GDM1 (cell line): Measurements from ENCODE around the gene GPRC5C.
"Not testable (repeated sequence)": the region's sequence is repeated elsewhere in the genome, so short reads cannot be mapped to it uniquely, and the experiment has no call there.

Source experiments
- DNase-seq: peaks from one replicate; lab custom pipeline; 2025; lab: John Stamatoyannopoulos, UW

GPRC5C gene

DNA sequence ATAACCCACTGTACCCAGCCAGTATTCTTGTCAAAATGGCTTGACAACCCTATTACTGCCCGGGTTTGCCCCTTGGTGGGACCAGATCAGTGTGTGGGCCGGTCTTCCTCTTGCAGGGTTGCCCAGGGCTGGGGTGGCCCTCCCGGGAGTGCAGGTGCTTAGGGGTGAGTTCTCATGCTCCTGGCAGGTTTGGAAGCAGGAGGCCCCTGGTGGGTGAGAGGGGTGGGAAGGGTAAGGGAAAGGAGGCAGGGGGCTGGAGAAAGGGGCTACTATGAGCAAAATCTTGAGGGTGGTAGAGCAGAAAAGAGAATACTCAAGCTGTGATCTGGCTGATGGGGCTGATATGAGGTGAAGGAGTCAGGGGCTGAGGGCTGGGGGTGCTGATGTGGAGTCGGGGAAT, 41.0 kb downstream of the GPRC5C start:
- no peak for DNase-seq

DNA sequence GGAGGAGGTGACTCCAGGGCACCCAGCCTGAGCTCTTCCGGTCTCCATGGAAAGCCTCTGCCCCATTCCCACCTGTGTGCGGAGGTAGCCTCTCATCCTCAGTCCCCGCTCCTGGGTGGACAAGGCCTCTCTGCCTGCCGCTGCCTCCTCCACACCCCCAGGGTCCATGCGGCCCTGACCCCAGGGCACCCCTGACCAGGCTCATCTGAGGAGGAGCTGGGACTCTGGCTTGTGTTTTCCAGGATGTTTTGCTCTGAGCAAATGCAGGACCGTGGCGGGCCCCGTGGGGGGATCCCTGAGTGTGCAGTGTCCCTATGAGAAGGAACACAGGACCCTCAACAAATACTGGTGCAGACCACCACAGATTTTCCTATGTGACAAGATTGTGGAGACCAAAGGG, 41.4 kb downstream of the GPRC5C start:
- DNase-seq = no peak

DNA sequence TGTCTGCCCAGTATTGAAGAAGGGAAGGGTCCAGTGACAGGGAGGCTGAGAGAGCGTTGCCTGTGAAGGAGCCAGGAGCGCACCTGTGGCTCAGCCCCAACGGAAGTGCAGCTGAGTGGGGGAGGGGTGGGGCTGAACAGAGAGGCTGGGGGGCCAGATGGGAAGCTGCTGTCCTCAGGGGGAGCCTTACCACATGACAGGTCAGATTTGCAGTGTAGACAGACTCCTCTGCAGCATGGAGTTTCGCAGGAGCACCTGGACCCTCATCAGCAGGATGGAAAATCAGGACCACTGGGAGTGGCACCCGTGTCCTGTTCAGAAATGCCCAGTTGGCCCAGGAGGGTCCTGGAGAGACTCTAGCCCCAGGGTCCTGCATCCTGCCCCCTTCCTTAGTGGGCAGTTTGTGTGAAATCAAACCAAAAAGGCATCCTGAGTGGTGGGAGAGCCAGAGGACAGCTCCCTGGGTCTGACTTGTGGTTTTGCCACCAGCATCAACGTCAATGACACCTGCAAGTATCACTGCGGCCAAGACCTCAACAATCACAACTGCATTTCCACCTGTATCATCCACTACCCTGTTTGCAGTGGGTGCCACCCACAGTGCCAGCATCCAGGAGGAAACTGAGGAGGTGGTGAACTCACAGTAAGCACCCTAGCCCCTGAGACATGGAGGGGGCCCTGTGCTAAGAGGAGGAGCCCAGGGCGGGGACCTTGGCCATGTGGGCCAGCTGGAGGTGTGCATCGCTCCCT, 42.3 kb downstream of the GPRC5C start:
- DNase-seq = no peak

DNA sequence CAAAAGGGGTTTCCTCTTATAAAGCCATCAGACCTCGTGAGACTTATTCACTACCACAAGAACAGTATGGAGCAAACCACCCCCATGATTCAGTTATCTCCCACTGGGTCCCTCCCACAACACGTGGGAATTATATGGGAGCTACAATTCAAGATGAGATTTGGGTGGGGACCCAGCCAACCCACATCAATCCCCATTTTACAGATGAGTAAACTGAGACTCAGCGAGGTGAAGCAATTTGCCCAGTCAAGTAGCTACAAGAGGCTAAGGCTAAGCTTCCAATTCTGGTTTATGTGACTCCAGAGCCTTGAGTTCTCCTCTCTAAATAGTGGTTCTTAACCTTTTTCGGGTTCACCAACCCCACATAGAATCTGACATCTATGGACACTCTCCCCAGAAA, 43.3 kb downstream of the GPRC5C start:
- no peak for DNase-seq

DNA sequence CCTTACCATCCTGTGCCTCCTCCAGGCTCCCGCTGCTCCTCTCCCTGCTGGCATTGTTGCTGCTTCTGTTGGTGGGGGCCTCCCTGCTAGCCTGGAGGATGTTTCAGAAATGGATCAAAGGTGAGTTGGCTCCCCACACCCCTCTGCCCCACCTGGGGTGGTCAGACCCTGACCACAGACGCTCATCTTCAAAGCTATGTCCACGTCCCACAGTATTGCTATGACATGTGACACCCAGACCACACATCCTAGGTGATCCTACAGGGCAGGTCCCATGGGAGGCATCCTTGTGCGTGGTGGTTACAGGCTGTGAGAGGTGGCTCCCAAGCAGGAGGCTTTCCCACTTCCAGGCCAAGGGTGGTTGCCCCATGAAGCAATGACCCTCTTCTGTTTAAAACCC, 45.5 kb downstream of the GPRC5C start:
- no peak for DNase-seq

DNA sequence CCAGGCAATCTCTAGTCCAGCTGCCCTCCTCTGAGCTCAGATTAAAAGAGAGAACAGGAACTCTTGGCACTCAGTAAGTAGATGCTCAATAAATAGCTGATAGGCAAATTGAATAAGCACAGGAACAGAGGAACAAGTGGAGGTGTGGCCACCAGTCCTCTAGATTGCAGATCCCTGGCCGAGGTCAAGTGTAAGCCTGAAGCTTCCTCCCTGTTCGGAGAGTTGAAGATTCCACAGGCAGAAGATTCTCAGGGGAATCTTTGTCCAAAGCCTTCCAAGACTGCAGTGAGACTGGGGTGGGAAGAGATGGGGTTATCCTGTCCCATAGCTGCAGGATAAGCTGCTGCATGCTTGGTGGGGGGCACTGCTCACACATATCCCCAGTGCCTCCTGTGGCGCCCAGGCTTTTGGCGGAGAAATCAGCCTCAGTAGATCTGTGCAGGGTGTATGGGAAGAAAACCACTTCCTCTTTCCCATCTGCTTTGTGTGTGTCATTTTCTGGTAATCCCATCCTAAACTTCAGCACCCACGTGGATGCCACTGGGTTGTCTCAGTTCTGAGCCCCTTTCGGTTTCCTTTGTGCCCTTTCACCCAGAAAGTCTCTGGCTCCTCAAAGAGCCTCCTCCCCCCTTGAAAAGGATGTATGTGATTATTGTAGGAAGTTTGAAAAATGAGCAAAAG, 46.7 kb downstream of the GPRC5C start:
- no peak for DNase-seq

DNA sequence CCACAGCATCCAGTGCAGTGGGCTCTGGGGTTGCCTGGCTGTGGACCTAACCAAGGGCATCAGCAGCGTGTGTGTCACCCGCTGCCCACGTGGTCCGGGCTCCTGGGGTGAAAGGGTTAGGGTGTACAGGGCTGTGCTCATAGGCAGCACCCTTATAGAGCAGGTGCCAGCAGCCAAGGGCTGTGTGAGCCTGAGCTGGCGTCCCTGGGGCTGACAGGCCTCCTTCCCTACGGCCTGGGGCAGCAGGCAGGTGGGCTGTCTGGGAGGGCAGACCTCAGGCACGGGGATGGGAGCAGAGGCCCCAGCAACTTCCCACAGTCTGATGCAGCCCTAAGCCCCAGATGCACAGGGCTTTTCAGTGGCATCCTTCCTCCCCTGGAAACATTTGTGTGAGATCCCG, 48.4 kb downstream of the GPRC5C start:
- no peak for DNase-seq

DNA sequence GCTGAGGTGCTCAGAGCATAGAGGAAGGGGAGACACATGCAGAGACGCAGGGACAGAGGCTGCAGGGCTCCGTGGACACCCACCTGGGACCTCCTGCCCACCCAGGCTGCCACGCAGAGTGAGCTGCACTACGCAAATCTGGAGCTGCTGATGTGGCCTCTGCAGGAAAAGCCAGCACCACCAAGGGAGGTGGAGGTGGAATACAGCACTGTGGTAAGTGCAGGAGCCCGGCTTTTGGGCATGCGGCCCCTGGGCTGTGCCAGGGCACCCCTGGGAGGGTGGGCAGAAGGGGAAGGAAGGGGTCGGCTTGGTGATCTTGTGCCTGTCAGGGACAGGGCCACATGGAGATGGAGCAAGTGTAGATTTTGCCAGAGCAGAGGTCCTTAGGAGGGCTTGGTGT, 49.7 kb downstream of the GPRC5C start:
- DNase-seq = no peak

DNA sequence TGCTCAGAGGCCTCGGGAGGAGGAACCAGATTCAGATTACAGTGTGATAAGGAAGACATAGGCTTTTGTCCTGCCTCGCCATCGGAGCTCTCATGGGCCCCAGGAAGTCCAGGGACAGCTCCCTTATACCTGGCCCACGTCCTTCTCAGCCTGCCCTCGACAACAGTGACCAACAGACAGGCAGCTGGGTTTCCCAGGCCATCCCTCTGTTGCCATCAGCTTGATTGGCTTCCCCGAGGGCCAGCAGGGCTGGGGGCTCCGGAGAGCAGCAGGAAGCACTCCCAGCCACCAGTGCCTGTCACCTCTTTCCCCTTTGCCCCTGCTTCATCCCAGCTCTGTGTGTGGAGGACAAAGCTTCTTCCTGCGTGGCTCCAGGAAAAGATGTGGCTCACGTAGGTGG, 52.2 kb downstream of the GPRC5C start:
- no peak for DNase-seq

DNA sequence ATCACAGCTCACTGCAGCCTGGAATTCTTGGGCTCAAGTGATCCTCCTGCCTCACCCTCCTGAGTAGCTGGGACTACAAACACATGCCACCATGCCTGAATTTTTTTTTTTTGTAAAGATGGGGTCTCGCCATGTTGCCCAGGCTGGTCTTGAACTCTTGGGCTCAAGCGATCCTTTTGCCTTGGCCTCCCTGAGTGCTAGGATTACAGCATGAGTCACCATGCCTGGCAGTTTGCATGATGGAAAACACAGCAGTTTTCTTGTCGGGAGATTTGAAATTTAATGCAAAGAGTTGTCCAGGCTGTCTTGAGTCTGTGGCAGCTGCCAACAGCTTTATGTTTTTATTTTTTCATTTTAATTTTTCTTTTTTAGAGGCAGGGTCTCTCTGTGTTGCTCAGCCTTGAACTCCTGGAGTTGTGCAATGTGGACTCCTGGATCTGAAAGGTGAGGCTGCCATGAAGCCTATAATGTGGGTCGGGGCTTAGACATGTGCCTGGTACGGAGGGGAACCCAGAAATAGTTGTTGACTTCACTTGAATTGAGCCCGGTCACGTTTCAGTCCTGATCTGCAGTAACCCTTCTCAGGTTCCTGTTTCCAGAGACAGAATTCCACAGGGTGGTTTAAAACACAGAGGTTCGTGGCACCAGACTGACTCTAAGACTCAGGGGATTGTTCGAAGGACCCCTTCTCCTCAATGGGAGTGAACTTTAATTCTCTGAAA, 53.3 kb downstream of the GPRC5C start:
- no peak for DNase-seq

DNA sequence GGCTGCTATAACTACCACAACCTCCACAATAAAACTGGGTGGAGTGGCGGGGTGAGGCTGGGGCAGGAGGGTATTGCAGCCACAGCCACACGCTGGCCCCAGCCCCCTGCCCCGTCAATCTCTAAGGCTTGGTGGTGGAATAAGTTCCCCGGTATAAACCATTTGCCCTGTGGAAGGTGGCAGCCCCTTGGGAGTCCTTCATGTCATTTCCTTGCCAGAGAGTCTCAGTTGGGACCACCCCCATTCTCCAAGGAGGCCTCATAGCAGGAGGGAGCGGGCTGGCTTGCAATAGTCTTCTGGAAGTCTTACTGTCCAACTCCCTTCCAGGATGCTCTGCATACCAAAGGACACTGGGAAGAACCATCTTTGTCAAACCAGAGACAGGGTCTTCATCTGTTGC, 54.0 kb downstream of the GPRC5C start:
- DNase-seq = no peak

DNA sequence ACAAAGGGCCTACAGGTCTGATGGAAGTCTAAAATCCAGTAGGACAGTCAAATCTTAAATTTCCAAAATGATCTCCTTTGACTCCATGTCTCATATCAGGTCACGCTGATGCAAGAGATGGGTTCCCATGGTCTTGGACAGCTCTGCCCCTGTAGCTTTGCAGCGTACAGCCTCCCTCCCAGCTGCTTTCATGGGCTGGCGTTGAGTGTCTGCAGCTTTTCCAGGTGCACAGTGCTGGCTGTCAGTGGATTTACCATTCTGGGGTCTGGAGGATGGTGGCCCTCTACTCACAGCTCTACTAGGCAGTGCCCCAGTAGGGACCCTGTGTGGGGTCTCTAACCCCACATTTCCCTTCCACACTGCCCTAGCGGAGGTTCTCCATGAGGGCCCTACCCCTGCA, 56.4 kb downstream of the GPRC5C start:
- DNase-seq = not testable (repeated sequence)

DNA sequence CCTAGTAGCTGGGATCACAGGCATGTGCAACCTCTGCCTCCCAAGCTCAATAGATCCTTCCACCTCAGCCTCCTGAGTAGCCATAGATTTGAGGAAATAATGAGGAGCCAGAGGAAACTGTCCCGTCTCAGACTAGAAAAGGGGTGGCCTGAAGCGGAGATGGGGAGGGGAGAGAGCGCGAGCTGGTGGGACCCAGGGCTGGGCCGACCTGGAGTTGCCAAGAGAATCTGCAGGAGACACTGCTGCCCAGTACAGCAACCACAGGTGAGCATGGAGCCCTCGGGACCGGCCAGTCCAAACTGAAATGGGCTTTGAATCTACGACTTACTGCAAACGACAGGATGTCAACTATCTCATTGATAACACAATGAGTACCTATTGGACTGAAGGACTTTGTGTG, 58.8 kb downstream of the GPRC5C start:
- DNase-seq = no peak

DNA sequence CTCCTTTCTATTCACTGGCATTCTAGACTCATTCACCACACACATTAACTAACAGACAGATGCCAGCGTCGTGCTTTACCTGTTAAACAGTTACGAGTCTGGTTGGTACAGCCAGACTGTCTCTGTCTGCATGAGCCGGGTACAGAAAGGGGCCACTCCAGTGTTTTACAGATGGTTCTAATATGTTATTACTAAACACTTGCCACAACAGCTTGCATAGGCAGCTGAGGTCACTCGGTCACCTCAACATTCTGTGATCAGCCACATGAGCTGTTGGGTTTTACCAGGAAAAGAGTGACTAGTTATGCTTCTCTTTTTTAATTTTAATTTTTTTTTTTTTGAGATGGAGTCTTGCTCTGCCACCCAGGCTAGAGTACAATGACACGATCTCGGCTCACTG, 59.7 kb downstream of the GPRC5C start:
- no peak for DNase-seq

DNA sequence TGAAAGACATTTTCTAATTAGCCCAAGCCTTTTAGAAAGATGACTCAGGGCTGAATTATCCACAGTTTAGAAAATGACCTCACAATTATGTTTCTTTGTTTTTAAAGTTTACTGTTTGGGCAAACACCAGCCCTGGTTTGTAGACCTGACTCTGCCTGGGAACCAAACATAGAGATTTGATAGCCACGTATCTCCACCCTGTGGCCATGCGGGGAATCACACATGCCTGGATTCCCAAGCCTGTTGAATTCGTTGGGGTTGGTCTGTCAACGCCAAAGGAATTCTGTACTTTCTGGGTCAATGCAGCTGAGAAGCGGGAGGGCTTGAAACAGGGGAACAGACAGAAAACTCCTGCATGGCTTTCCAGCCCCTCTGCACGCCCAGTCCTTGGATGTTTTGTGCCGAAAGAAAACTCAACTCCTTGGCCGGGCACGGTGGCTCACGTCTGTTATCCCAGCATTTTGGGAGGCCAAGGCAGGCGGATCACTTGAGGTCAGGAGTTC, 61.5 kb downstream of the GPRC5C start:
- DNase-seq = peak; percentile 54
